ENCODE results near the gene TGFBRAP1.

GRCh38 chr2:105329561-105330495, at the start of gene TGFBRAP1:
- TF ChIP-seq EZH2 (IDR thresholded peaks at IDR 0.05; ENCODE audit: insufficient read depth, poor library complexity, severe bottlenecking), result no peak
- no peak for TF ChIP-seq EZH2phosphoT487 (IDR thresholded peaks at IDR 0.05; ENCODE audit: insufficient read depth, low read depth)
